HG02610 (cell line): ENCODE measurements around the gene JARID2.

Source experiments
- ATAC-seq: cut with Tn5 transposase; IDR thresholded peaks from one replicate; pipeline ENCODE4 v1.9.1; 2021; ENCODE audit warnings: mild to moderate bottlenecking, moderate library complexity; ENCODE audit not compliant: unreplicated experiment

The JARID2 gene

GRCh38 chr6:15330174-15330944 lies 84.5 kb downstream of the JARID2 start:
- no peak for ATAC-seq

- no peak for ATAC-seq
Observed at GRCh38 chr6:15331143-15331542, 85.3 kb downstream of the JARID2 start.

- no peak for ATAC-seq
Observed at GRCh38 chr6:15331629-15332251, 85.9 kb downstream of the JARID2 start.

- ATAC-seq = no peak
Observed at GRCh38 chr6:15332446-15332845, 86.6 kb downstream of the JARID2 start.

GRCh38 chr6:15335385-15335784 lies 89.5 kb downstream of the JARID2 start:
- peak; percentile 32 for ATAC-seq

GRCh38 chr6:15335916-15336315 lies 90.0 kb downstream of the JARID2 start:
- no peak for ATAC-seq

- no peak for ATAC-seq
Observed at GRCh38 chr6:15336900-15337560, 91.2 kb downstream of the JARID2 start.

- ATAC-seq = no peak
Observed at GRCh38 chr6:15337582-15337981, 91.7 kb downstream of the JARID2 start.

GRCh38 chr6:15338476-15338875 lies 92.6 kb downstream of the JARID2 start:
- no peak for ATAC-seq

GRCh38 chr6:15339081-15339480 lies 93.2 kb downstream of the JARID2 start:
- ATAC-seq = no peak

GRCh38 chr6:15340105-15340601 lies 94.3 kb downstream of the JARID2 start:
- no peak for ATAC-seq

- ATAC-seq = peak; percentile 39
Observed at GRCh38 chr6:15340775-15341174, 94.9 kb downstream of the JARID2 start.

- ATAC-seq = no peak
Observed at GRCh38 chr6:15341311-15342001, 95.6 kb downstream of the JARID2 start.

- ATAC-seq = no peak
Observed at GRCh38 chr6:15342114-15342513, 96.2 kb downstream of the JARID2 start.

GRCh38 chr6:15343490-15344191 lies 97.8 kb downstream of the JARID2 start:
- no peak for ATAC-seq

GRCh38 chr6:15344192-15344519 lies 98.3 kb downstream of the JARID2 start:
- no peak for ATAC-seq

GRCh38 chr6:15344831-15345230 lies 99.0 kb downstream of the JARID2 start:
- no peak for ATAC-seq

- ATAC-seq = no peak
Observed at GRCh38 chr6:15346315-15346714, 100.4 kb downstream of the JARID2 start.

GRCh38 chr6:15348528-15348927 lies 102.7 kb downstream of the JARID2 start:
- no peak for ATAC-seq

GRCh38 chr6:15349379-15349778 lies 103.5 kb downstream of the JARID2 start:
- ATAC-seq = no peak
